Activated CD4-positive, alpha-beta T cell treated with anti-CD3 and anti-CD28 coated beads for 36 hours (primary cell): ENCODE results near the gene TRIM7. TPM values are rescaled to one million over a fixed set of nuclear protein-coding genes. Genes with fewer than 3 reads are reported as not detected.
"Not testable (repeated sequence)": the region's sequence is repeated elsewhere in the genome, so short reads cannot be mapped to it uniquely, and the experiment has no call there.

Experiments
- ATAC-seq: fragments of 200-7000 bp; cut with Tn5 transposase; one replicate; pipeline ENCODE4 v1.10.0; 2021; ENCODE audit warnings: mild to moderate bottlenecking, moderate library complexity
- CTCF ChIA-PET: fragments of 350-600 bp; sonication (Branson Sonifier 250); formaldehyde crosslinking; loops from one replicate; lab custom pipeline; 2021; ENCODE audit warnings: antibody characterized with exemption; lab: Charles Lee
- POLR2A ChIA-PET: fragments of 350-600 bp; sonication (Branson Sonifier 250); formaldehyde crosslinking; loops from one replicate; lab custom pipeline; 2021; ENCODE audit warnings: antibody characterized with exemption, inconsistent platforms; lab: Charles Lee
- DNase-seq: peaks from one replicate; pipeline ENCODE4 v3.0.0-alpha.2; 2020
- H3K27ac Mint-ChIP-seq: one replicate; pipeline ENCODE4 v1.8.0; 2021; ENCODE audit warnings: mixed read lengths
- H3K27me3 Mint-ChIP-seq: one replicate; pipeline ENCODE4 v1.8.0; 2021; ENCODE audit warnings: mixed read lengths
- H3K36me3 Mint-ChIP-seq: one replicate; pipeline ENCODE4 v1.8.0; 2021; ENCODE audit warnings: low read depth, mixed read lengths
- H3K4me1 Mint-ChIP-seq: one replicate; pipeline ENCODE4 v1.8.0; 2021; ENCODE audit warnings: mixed read lengths
- H3K4me3 Mint-ChIP-seq: one replicate; pipeline ENCODE4 v1.8.0; 2021; ENCODE audit warnings: mild to moderate bottlenecking, moderate library complexity, mixed read lengths
- H3K9me3 Mint-ChIP-seq: one replicate; pipeline ENCODE4 v1.8.0; 2021; ENCODE audit warnings: low read depth, mixed read lengths
- intact Hi-C, 2 experiments: fragments of 100-400 bp; cut with DNase I in 1 of 2; cut with micrococcal nuclease in 1 of 2; formaldehyde crosslinking; loops; one replicate each; pipeline versions ENCODE4 v1.14.2 to v1.15.1; 2022 to 2024; cut with DNase I, micrococcal nuclease
- microRNA-seq: library from miRNA; unstranded; fragments of <30 nt; microRNA quantifications from one replicate; pipeline ENCODE4 v1.2.0, GENCODE V29; 2021; ENCODE audit warnings: borderline replicate concordance
- total RNA-seq, 2 experiments: library from RNA; stranded (reverse); gene quantifications; one replicate each; pipeline ENCODE4 v1.2.3, GENCODE V29; 2021

Gene TRIM7
- total RNA-seq, 2 experiments from 2014 or later = 1.4 to 1.6 TPM

GRCh38 chr5:181149806-181150733 is 54.9 kb downstream of the TRIM7 start:
- peaks cover 4% of the 10 kb centered on the region for H3K9me3 Mint-ChIP-seq
- H3K36me3 Mint-ChIP-seq = no peaks in the 10 kb centered on the region
- H3K27ac Mint-ChIP-seq = no peak overlapping the region
- ATAC-seq = no peak
- no peak for DNase-seq
- H3K4me3 Mint-ChIP-seq = no peak overlapping the region
- POLR2A ChIA-PET = interaction anchor here (0.5 kb wide), 1 partner anchor 1267 kb away, joined by 12 read pairs; no protein-coding TSS in a partner anchor
- intact Hi-C loops = no loop called here
- H3K4me1 Mint-ChIP-seq = peaks cover 13% of the 10 kb centered on the region
- CTCF ChIA-PET = interaction anchor here (0.7 kb wide), 1 partner anchor 107 kb away, joined by 3 read pairs; no protein-coding TSS in a partner anchor
- H3K27me3 Mint-ChIP-seq = peaks cover 22% of the 10 kb centered on the region

GRCh38 chr5:181149355-181149754 is 55.6 kb downstream of the TRIM7 start:
- no peak for DNase-seq
- no peak for ATAC-seq
- CTCF ChIA-PET = no interaction called here
- H3K4me3 Mint-ChIP-seq = no peak overlapping the region
- no peaks in the 10 kb centered on the region for H3K36me3 Mint-ChIP-seq
- POLR2A ChIA-PET = interaction anchor here (0.5 kb wide), 1 partner anchor 1266 kb away, joined by 12 read pairs; no protein-coding TSS in a partner anchor
- H3K4me1 Mint-ChIP-seq = peaks cover 13% of the 10 kb centered on the region
- no peak overlapping the region for H3K27ac Mint-ChIP-seq
- intact Hi-C loops = no loop called here
- H3K27me3 Mint-ChIP-seq = peaks cover 22% of the 10 kb centered on the region
- peaks cover 7% of the 10 kb centered on the region for H3K9me3 Mint-ChIP-seq

- POLR2A ChIA-PET, H3K9me3 Mint-ChIP-seq, DNase-seq, H3K4me3 Mint-ChIP-seq, H3K27ac Mint-ChIP-seq, H3K4me1 Mint-ChIP-seq, H3K36me3 Mint-ChIP-seq, intact Hi-C loops, ATAC-seq: not testable (repeated sequence)
- H3K27me3 Mint-ChIP-seq = peaks cover 33% of the 10 kb centered on the region
- CTCF ChIA-PET = interaction anchor here (0.7 kb wide), 1 partner anchor 317 kb away, joined by 3 read pairs; no protein-coding TSS in a partner anchor
Observed at GRCh38 chr5:181146927-181147636, 57.9 kb downstream of the TRIM7 start, which contains the start of gene OR2V2. Gene OR2V2 (plus strand): TSS chr5:181147586. CDS start chr5:181154943, 7,357 bp downstream.

GRCh38 chr5:181145133-181145532 is 59.9 kb downstream of the TRIM7 start:
- ATAC-seq (no peak), DNase-seq (no peak)
- intact Hi-C loops = no loop called here
- no peaks in the 10 kb centered on the region for H3K36me3 Mint-ChIP-seq
- H3K4me1 Mint-ChIP-seq = no peaks in the 10 kb centered on the region
- ChIA-PET POLR2A (no interaction called here), CTCF (no interaction called here)
- no peak overlapping the region for H3K4me3 Mint-ChIP-seq
- H3K9me3 Mint-ChIP-seq = peaks cover 6% of the 10 kb centered on the region
- H3K27ac Mint-ChIP-seq = no peak overlapping the region
- H3K27me3 Mint-ChIP-seq = peaks cover 42% of the 10 kb centered on the region

Small RNA genes lying within 50 kb of the gene (microRNA-seq; reads per million reads assigned to microRNA genes)
- gene MIR4638 = not detected

Other genes starting within 250 kb of the TRIM7 start
- gene BTNL3, start 216.3 kb downstream of the TRIM7 start, total RNA-seq = not detected
- gene BTNL9, start 164.9 kb downstream of the TRIM7 start, total RNA-seq = under 1 TPM in 1 of 2 experiments, not detected in 1; 0.21 TPM
- not detected for gene OR2V1, start 74.0 kb downstream of the TRIM7 start, total RNA-seq
- not detected for gene OR2V2, start 57.6 kb downstream of the TRIM7 start, total RNA-seq
- gene TRIM41, start 18.1 kb upstream of the TRIM7 start, total RNA-seq = 10 to 100 TPM; 27.0 to 30.7 TPM
- 1,000 to 10,000 TPM; 2,724 to 3,901 TPM for gene RACK1, start 38.7 kb upstream of the TRIM7 start, total RNA-seq
- gene TRIM52, start 55.9 kb upstream of the TRIM7 start, total RNA-seq = 10 to 100 TPM; 10.4 to 13.1 TPM
- not detected for gene OR4F3, start 162.1 kb upstream of the TRIM7 start, total RNA-seq